AG04450 (cell line): ENCODE measurements around the gene RNF20. TPM values are rescaled to one million over a fixed set of nuclear protein-coding genes. Genes with fewer than 3 reads are reported as not detected.

Experiments used
- CTCF ChIA-PET: fragments of 300-600, 350-600 bp; formaldehyde crosslinking; extraction: SDS; loops from one replicate; lab custom pipeline; 2022; ENCODE audit warnings: antibody characterized with exemption, inconsistent platforms; lab: Charles Lee
- POLR2A ChIA-PET: fragments of 350-600 bp; formaldehyde crosslinking; extraction: SDS; loops from one replicate; lab custom pipeline; 2021; ENCODE audit warnings: antibody characterized with exemption, inconsistent platforms; lab: Yijun Ruan, JAX
- DNase-seq: peaks from one replicate; pipeline ENCODE4 v3.0.0-alpha.2; 2011; ENCODE audit warnings: low read depth, low spot score
- H3K27ac ChIP-seq: one replicate; pipeline ENCODE4 v1.5.1; 2012; ENCODE audit warnings: low read depth, low read length, control low read depth
- H3K27me3 ChIP-seq: one replicate; pipeline ENCODE4 v1.6.0; 2012; ENCODE audit warnings: low read length; ENCODE audit not compliant: control insufficient read depth, insufficient read depth
- H3K4me3 ChIP-seq: 2 replicates; pipeline ENCODE4 v1.5.1; 2011; ENCODE audit warnings: mild to moderate bottlenecking, low read depth, low read length, control low read depth
- H3K9me3 ChIP-seq: 2 replicates; pipeline ENCODE4 v1.5.1; 2012; ENCODE audit warnings: low read length; ENCODE audit not compliant: control insufficient read depth, insufficient read depth
- polyA plus RNA-seq: library from polyadenylated mRNA; depleted of rRNA; stranded (reverse); fragments of >200 nt; gene quantifications from 2 replicates; pipeline ENCODE4 v1.2.3, GENCODE V29; 2011
- TF ChIP-seq, protein P1 (sequence below): IDR thresholded peaks from 2 replicates; pipeline ENCODE4 v1.5.1; 2011; ENCODE audit warnings: low read depth, low read length, control low read depth, inconsistent platforms

RNF20 gene
- polyA plus RNA-seq, 1 experiment: 42.0 TPM

DNA sequence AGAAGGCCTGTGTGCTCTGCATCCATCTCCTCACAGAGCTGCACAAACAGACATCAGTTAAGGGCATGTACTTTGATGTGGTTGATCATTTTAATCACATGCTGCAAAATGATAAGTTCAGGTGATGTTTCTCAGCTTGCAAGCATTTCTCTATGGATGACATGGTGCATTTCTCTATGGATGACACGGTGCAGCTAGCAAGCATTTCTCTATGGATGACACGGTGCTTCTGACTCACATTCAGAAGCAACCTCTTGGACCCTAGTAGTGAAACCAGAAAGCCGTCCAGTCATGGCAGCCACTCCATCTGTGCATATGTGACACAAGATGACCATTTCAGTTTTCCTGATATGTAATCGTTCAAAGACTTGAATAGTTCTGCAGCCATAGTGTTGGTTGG is 24.1 kb upstream of the RNF20 start:
- POLR2A ChIA-PET: no interaction called here
- Histone ChIP-seq H3K27me3 (no peaks in the 10 kb centered on the region), H3K4me3 (no peak overlapping the region), H3K9me3 (no peaks in the 10 kb centered on the region), H3K27ac (no peak overlapping the region)
- TF ChIP-seq, protein P1, sequence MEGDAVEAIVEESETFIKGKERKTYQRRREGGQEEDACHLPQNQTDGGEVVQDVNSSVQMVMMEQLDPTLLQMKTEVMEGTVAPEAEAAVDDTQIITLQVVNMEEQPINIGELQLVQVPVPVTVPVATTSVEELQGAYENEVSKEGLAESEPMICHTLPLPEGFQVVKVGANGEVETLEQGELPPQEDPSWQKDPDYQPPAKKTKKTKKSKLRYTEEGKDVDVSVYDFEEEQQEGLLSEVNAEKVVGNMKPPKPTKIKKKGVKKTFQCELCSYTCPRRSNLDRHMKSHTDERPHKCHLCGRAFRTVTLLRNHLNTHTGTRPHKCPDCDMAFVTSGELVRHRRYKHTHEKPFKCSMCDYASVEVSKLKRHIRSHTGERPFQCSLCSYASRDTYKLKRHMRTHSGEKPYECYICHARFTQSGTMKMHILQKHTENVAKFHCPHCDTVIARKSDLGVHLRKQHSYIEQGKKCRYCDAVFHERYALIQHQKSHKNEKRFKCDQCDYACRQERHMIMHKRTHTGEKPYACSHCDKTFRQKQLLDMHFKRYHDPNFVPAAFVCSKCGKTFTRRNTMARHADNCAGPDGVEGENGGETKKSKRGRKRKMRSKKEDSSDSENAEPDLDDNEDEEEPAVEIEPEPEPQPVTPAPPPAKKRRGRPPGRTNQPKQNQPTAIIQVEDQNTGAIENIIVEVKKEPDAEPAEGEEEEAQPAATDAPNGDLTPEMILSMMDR: no peak
- no peak for DNase-seq
- CTCF ChIA-PET: interaction anchor here (1.0 to 1.5 kb wide), 4 partner anchors 21 to 60 kb away, joined by 3 to 5 read pairs (median 3); no protein-coding TSS in a partner anchor

GRCh38 chr9:101510459-101510858 is 23.2 kb upstream of the RNF20 start:
- Histone ChIP-seq H3K9me3 (no peaks in the 10 kb centered on the region), H3K27me3 (no peaks in the 10 kb centered on the region), H3K27ac (no peak overlapping the region), H3K4me3 (no peak overlapping the region)
- CTCF ChIA-PET: interaction anchor here (1.5 kb wide), 1 partner anchor 61 kb away, joined by 5 read pairs; no protein-coding TSS in a partner anchor
- POLR2A ChIA-PET: no interaction called here
- DNase-seq: no peak
- TF ChIP-seq, protein P1: no peak

- TF ChIP-seq, protein P1: no peak
- POLR2A ChIA-PET: no interaction called here
- Histone ChIP-seq H3K4me3 (no peak overlapping the region), H3K9me3 (no peaks in the 10 kb centered on the region), H3K27me3 (no peaks in the 10 kb centered on the region), H3K27ac (no peak overlapping the region)
- CTCF ChIA-PET: interaction anchor here (1.5 kb wide), 1 partner anchor 62 kb away, joined by 5 read pairs; no protein-coding TSS in a partner anchor
- no peak for DNase-seq
These were observed 22.6 kb upstream of the RNF20 start for GRCh38 chr9:101511009-101511408.

- no peak overlapping the region for H3K4me3 ChIP-seq
- TF ChIP-seq, protein P1: no peak
- no peak overlapping the region for H3K27ac ChIP-seq
- POLR2A ChIA-PET: no interaction called here
- H3K9me3 ChIP-seq: no peaks in the 10 kb centered on the region
- no peak for DNase-seq
- CTCF ChIA-PET: interaction anchor here (2.8 kb wide), 1 partner anchor 53 kb away, joined by 11 read pairs; no protein-coding TSS in a partner anchor
- H3K27me3 ChIP-seq: no peaks in the 10 kb centered on the region
These were observed 21.5 kb upstream of the RNF20 start for GRCh38 chr9:101512116-101512515.

DNA sequence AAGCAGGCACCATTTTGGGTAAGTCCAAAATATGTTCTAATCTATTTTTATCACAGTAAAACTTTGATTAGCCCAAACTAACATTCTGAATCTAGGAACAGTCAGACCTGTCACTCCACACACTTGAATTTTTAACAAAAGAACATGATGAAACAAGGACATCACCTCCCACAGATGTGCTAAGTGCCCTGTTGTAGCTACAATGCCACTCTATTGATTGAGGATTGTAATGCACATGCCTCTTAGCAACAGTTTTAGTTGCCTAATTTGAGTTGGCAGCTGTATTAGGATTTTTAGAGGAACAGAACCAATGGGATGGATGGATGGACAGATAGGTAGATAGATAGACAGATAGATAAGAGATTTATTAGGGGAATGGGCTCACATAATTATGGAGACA is 20.3 kb upstream of the RNF20 start:
- DNase-seq: no peak
- no peaks in the 10 kb centered on the region for H3K27me3 ChIP-seq
- H3K9me3 ChIP-seq: no peaks in the 10 kb centered on the region
- H3K4me3 ChIP-seq: no peak overlapping the region
- CTCF ChIA-PET: interaction anchor here (0.7 to 2.8 kb wide), 3 partner anchors 16 to 55 kb away, joined by 4 to 11 read pairs (median 5); no protein-coding TSS in a partner anchor
- no peak overlapping the region for H3K27ac ChIP-seq
- POLR2A ChIA-PET: no interaction called here
- TF ChIP-seq, protein P1: no peak
